Endodermal cell (in vitro differentiated cells): ENCODE data around the gene CYP2A13. TPM values are rescaled to one million over a fixed set of nuclear protein-coding genes. Genes with fewer than 3 reads are reported as not detected.
"Not testable (repeated sequence)": the region's sequence is repeated elsewhere in the genome, so short reads cannot be mapped to it uniquely, and the experiment has no call there.

Experiments
- DNase-seq: peaks from one replicate; pipeline ENCODE4 v3.0.0-alpha.2; 2017
- H3K27ac ChIP-seq: 2 replicates; pipeline ENCODE4 v1.5.1; 2013; ENCODE audit warnings: mild to moderate bottlenecking, low read depth, low read length, moderate library complexity
- H3K27me3 ChIP-seq: 2 replicates; pipeline ENCODE4 v1.6.1; 2013; ENCODE audit warnings: mild to moderate bottlenecking, low read length, moderate library complexity; ENCODE audit not compliant: insufficient read depth, control insufficient read depth, poor library complexity, severe bottlenecking
- H3K36me3 ChIP-seq: 2 replicates; pipeline ENCODE4 v1.7.0; 2013; ENCODE audit warnings: mild to moderate bottlenecking, low read length, moderate library complexity; ENCODE audit not compliant: control insufficient read depth, insufficient read depth
- H3K4me1 ChIP-seq: one replicate; pipeline ENCODE4 v1.7.0; 2013; ENCODE audit warnings: low read length; ENCODE audit not compliant: control insufficient read depth, insufficient read depth
- H3K4me3 ChIP-seq: 2 replicates; pipeline ENCODE4 v1.5.1; 2013; ENCODE audit warnings: mild to moderate bottlenecking, low read length, moderate library complexity
- H3K9ac ChIP-seq: 2 replicates; pipeline ENCODE4 v1.6.1; 2013; ENCODE audit warnings: mild to moderate bottlenecking, low read length, moderate library complexity; ENCODE audit not compliant: poor library complexity, severe bottlenecking; ENCODE audit errors: extremely low read depth
- H3K9me3 ChIP-seq: 2 replicates; pipeline ENCODE4 v1.6.1; 2013; ENCODE audit warnings: mild to moderate bottlenecking, low read length, moderate library complexity; ENCODE audit not compliant: control insufficient read depth
- H3K27ac Mint-ChIP-seq: 2 replicates; pipeline ENCODE4 v1.8.0; 2020; ENCODE audit warnings: mixed read lengths
- H3K27me3 Mint-ChIP-seq: 2 replicates; pipeline ENCODE4 v1.8.0; 2021; ENCODE audit warnings: mild to moderate bottlenecking, mixed read lengths; ENCODE audit not compliant: insufficient read depth
- H3K36me3 Mint-ChIP-seq: 2 replicates; pipeline ENCODE4 v1.8.0; 2020; ENCODE audit warnings: low read depth, mixed read lengths
- H3K4me1 Mint-ChIP-seq: 2 replicates; pipeline ENCODE4 v1.8.0; 2020; ENCODE audit warnings: mixed read lengths
- H3K4me3 Mint-ChIP-seq: 2 replicates; pipeline ENCODE4 v1.8.0; 2020; ENCODE audit warnings: mild to moderate bottlenecking, moderate library complexity, mixed read lengths
- H3K9me3 Mint-ChIP-seq: 2 replicates; pipeline ENCODE4 v1.8.0; 2020; ENCODE audit warnings: mild to moderate bottlenecking, mixed read lengths
- CTCF ChIP-seq: fragments of 200-600 bp; sonication (generic); conservative IDR thresholded peaks from 2 replicates; pipeline ENCODE4 v1.5.0; 2021; ENCODE audit warnings: antibody characterized with exemption, mild to moderate bottlenecking
- WGBS, 2 experiments: methylation state at CpG; one replicate each; pipeline versions ENCODE4 v1.1.5 to v1.1.7; 2013; ENCODE audit warnings: missing lambda C conversion rate in 2 of 2, mixed read lengths in 1 of 2; ENCODE audit not compliant: insufficient coverage in 1 of 2, insufficient read length in 1 of 2; 5-methylcytosine and 5-hydroxymethylcytosine counted together
- total RNA-seq, 2 donors: library from RNA; stranded (reverse); fragmentation: NEBNext Ultra II Directional in 1 of 2; extraction: Animal tissue kit (Norgen Biotek cat#: 25700) in 1 of 2; gene quantifications; 2 replicates in 1 of 2; 3 replicates in 1 of 2; pipeline ENCODE4 v1.2.1, GENCODE V29; 2021

Gene CYP2A13
- total RNA-seq, 2 donors from 2014 or later = not detected

GRCh38 chr19:41112728-41113290 is 24.6 kb downstream of the CYP2A13 start:
- no peak for DNase-seq

GRCh38 chr19:41114132-41114531 is 25.9 kb downstream of the CYP2A13 start, which contains the start of gene CYP2F1:
Gene CYP2F1 (plus strand): TSS chr19:41114432. CDS start chr19:41116189, 1,757 bp downstream.
- whole genome bisulfite sequencing, 2 experiments = 80 to 81% methylated on average over 2 to 6 of the region's 7 CpGs
- Histone ChIP-seq H3K36me3 (no peaks in the 10 kb centered on the region), H3K4me3 (no peak within 1 kb of the TSS), H3K4me1 (no peaks in the 10 kb centered on the region), H3K9me3 (peaks cover 18% of the 10 kb centered on the region), H3K27me3 (no peaks in the 10 kb centered on the region), H3K27ac (no peak within 1 kb of the TSS), H3K9ac (no peak within 1 kb of the TSS)
- Mint-ChIP-seq H3K4me1 (no peaks in the 10 kb centered on the region), H3K4me3 (no peak within 1 kb of the TSS), H3K27ac (no peak within 1 kb of the TSS), H3K27me3 (peaks cover 37% of the 10 kb centered on the region), H3K9me3 (peaks cover 27% of the 10 kb centered on the region), H3K36me3 (no peaks in the 10 kb centered on the region)
- DNase-seq = no peak
- TF ChIP-seq CTCF = no peak

More at GRCh38 chr19:41112728-41113290, 24.6 kb downstream of the CYP2A13 start:
- no peak overlapping the region for H3K4me3 ChIP-seq
- no peak overlapping the region for H3K27ac Mint-ChIP-seq
- H3K36me3 ChIP-seq = no peaks in the 10 kb centered on the region
- peaks cover 27% of the 10 kb centered on the region for H3K9me3 Mint-ChIP-seq
- H3K27me3 ChIP-seq = no peaks in the 10 kb centered on the region
- H3K27me3 Mint-ChIP-seq = peaks cover 31% of the 10 kb centered on the region
- H3K4me3 Mint-ChIP-seq = no peak overlapping the region
- H3K4me1 ChIP-seq = no peaks in the 10 kb centered on the region
- no peak overlapping the region for H3K27ac ChIP-seq
- H3K9me3 ChIP-seq = peaks cover 18% of the 10 kb centered on the region
- H3K9ac ChIP-seq = no peak overlapping the region
- no peaks in the 10 kb centered on the region for H3K36me3 Mint-ChIP-seq
- TF ChIP-seq CTCF = no peak
- WGBS, 2 experiments = 83 to 93% methylated on average over 1 to 7 of the region's 7 CpGs
- no peaks in the 10 kb centered on the region for H3K4me1 Mint-ChIP-seq

- DNase-seq = no peak
- peaks cover 48% of the 10 kb centered on the region for H3K27me3 Mint-ChIP-seq
- 92% methylated on average over 8 of the region's 8 CpGs; no CpG with 5 or more reads in 1 of the 2 experiments for WGBS, 2 experiments
These were observed 28.0 kb downstream of the CYP2A13 start for GRCh38 chr19:41116261-41116660.

GRCh38 chr19:41120929-41121911 is 33.0 kb downstream of the CYP2A13 start:
- H3K4me1 ChIP-seq, H3K36me3 Mint-ChIP-seq, H3K27ac Mint-ChIP-seq, H3K27ac ChIP-seq, H3K27me3 ChIP-seq, H3K9me3 Mint-ChIP-seq, DNase-seq, H3K9ac ChIP-seq, H3K4me3 Mint-ChIP-seq, H3K36me3 ChIP-seq, H3K9me3 ChIP-seq, H3K4me3 ChIP-seq, H3K4me1 Mint-ChIP-seq: not testable (repeated sequence)
- peaks cover 33% of the 10 kb centered on the region for H3K27me3 Mint-ChIP-seq
- WGBS, 2 experiments = 93% methylated on average over 17 to 36 of the region's 41 CpGs

More at GRCh38 chr19:41116261-41116660, 28.0 kb downstream of the CYP2A13 start:
- no peak overlapping the region for H3K9ac ChIP-seq
- no peak overlapping the region for H3K4me3 ChIP-seq
- Mint-ChIP-seq H3K9me3 (peaks cover 27% of the 10 kb centered on the region), H3K4me3 (no peak overlapping the region), H3K4me1 (no peaks in the 10 kb centered on the region), H3K27ac (no peak overlapping the region), H3K36me3 (no peaks in the 10 kb centered on the region)
- no peak overlapping the region for H3K27ac ChIP-seq
- no peaks in the 10 kb centered on the region for H3K27me3 ChIP-seq
- no peaks in the 10 kb centered on the region for H3K4me1 ChIP-seq
- no peak for TF ChIP-seq CTCF
- H3K9me3 ChIP-seq = peaks cover 18% of the 10 kb centered on the region
- no peaks in the 10 kb centered on the region for H3K36me3 ChIP-seq

- not testable (repeated sequence) for H3K9me3 ChIP-seq, H3K27me3 ChIP-seq, H3K27ac Mint-ChIP-seq, H3K4me1 Mint-ChIP-seq, H3K9me3 Mint-ChIP-seq, H3K4me3 ChIP-seq, H3K4me1 ChIP-seq, DNase-seq, H3K36me3 ChIP-seq, H3K27ac ChIP-seq, H3K4me3 Mint-ChIP-seq, H3K36me3 Mint-ChIP-seq, H3K9ac ChIP-seq
- peaks cover 32% of the 10 kb centered on the region for H3K27me3 Mint-ChIP-seq
- WGBS, 2 experiments = 91% methylated on average over 7 to 13 of the region's 13 CpGs
These were observed 34.6 kb downstream of the CYP2A13 start for GRCh38 chr19:41122846-41123245.
